Measurements from ENCODE around the gene DNAH11.

DNAH11 gene

GRCh38 chr7:21562385-21562784 lies 19.5 kb downstream of the DNAH11 start:
- DNase-seq: no peak

GRCh38 chr7:21565614-21566013 lies 22.8 kb downstream of the DNAH11 start:
- no peak for DNase-seq

GRCh38 chr7:21566094-21566493 lies 23.3 kb downstream of the DNAH11 start:
- DNase-seq: no peak

GRCh38 chr7:21568762-21569161 lies 25.9 kb downstream of the DNAH11 start:
- DNase-seq: peak; percentile 19

- DNase-seq: no peak
Observed at GRCh38 chr7:21572331-21573313, 29.8 kb downstream of the DNAH11 start.

GRCh38 chr7:21579341-21580072 lies 36.7 kb downstream of the DNAH11 start:
- DNase-seq: no peak

GRCh38 chr7:21580073-21580521 lies 37.3 kb downstream of the DNAH11 start:
- DNase-seq: peak; percentile 92

GRCh38 chr7:21585070-21585724 lies 42.4 kb downstream of the DNAH11 start:
- no peak for DNase-seq

GRCh38 chr7:21587139-21587784 lies 44.4 kb downstream of the DNAH11 start:
- no peak for DNase-seq

- no peak for DNase-seq
Observed at GRCh38 chr7:21596801-21597200, 54.0 kb downstream of the DNAH11 start.

GRCh38 chr7:21603462-21603861 lies 60.6 kb downstream of the DNAH11 start:
- no peak for DNase-seq

GRCh38 chr7:21603972-21604749 lies 61.3 kb downstream of the DNAH11 start:
- peak; percentile 4 for DNase-seq

- no peak for DNase-seq
Observed at GRCh38 chr7:21605008-21605585, 62.3 kb downstream of the DNAH11 start.

GRCh38 chr7:21608465-21608864 lies 65.6 kb downstream of the DNAH11 start:
- DNase-seq: no peak

- no peak for DNase-seq
Observed at GRCh38 chr7:21611129-21611528, 68.3 kb downstream of the DNAH11 start.

- no peak for DNase-seq
Observed at GRCh38 chr7:21616091-21616490, 73.3 kb downstream of the DNAH11 start.

GRCh38 chr7:21616796-21617436 lies 74.1 kb downstream of the DNAH11 start:
- no peak for DNase-seq

- no peak for DNase-seq
Observed at GRCh38 chr7:21617513-21617912, 74.7 kb downstream of the DNAH11 start.

- DNase-seq: peak; percentile 15
Observed at GRCh38 chr7:21617916-21618390, 75.1 kb downstream of the DNAH11 start.

GRCh38 chr7:21618706-21619105 lies 75.9 kb downstream of the DNAH11 start:
- no peak for DNase-seq

- no peak for DNase-seq
Observed at GRCh38 chr7:21620054-21620453, 77.2 kb downstream of the DNAH11 start.

All from MV-4-11 (cell line).